ENCODE results near the gene HOXA5. TPM values are rescaled to one million over a fixed set of nuclear protein-coding genes. Genes with fewer than 3 reads are reported as not detected.

Gene HOXA5
- total and polyA plus RNA-seq, 10 of the 15 experiments (the other 5 are each of a cell fraction or from before 2014, with no cell fraction given): 0.05 to 0.13 TPM; not detected in 8

GRCh38 chr7:27154901-27155815, 11.7 kb upstream of the HOXA5 start:
- H2AFZ ChIP-seq (ENCODE audit: control insufficient read depth, low read depth, low read length): no peak overlapping the region
- H3K9me3 ChIP-seq (replicated peaks; ENCODE audit: control insufficient read depth, insufficient read depth, low read length): no peaks in the 10 kb centered on the region; the same call in 2 of the 3 replicates
- H3K79me2 ChIP-seq (ENCODE audit: control insufficient read depth, insufficient read depth, low read length): no peaks in the 10 kb centered on the region
- ChIA-PET POLR2A (no interaction called here), SMC1A (ENCODE audit: uncharacterized antibody, unreplicated experiment) (interaction anchor here (0.6 kb wide), 1 partner anchor 301 kb away, joined by 3 read pairs; no protein-coding TSS in a partner anchor), RAD21 (ENCODE audit: unreplicated experiment) (no interaction called here), CTCF (interaction anchor here (0.6 to 1.2 kb wide), 4 partner anchors 465 to 770 kb away, joined by 3 to 4 read pairs (median 3); no protein-coding TSS in a partner anchor)
- H3K4me3 ChIP-seq: no peak overlapping the region
- H3K4me1 ChIP-seq (ENCODE audit: control insufficient read depth, insufficient read depth, low read length): no peaks in the 10 kb centered on the region; the same call in 1 of the 2 replicates
- in situ Hi-C loops (cut with MboI): loop anchor here (5.0 to 25.0 kb wide), 3 partner anchors 788 to 1293 kb away; no protein-coding TSS in a partner anchor
- peaks cover 22 to 61% of the 10 kb centered on the region in 2 experiments for H3K27me3 ChIP-seq (replicated peaks in 1 of 2; ENCODE audit: control insufficient read depth in 2 of 2, insufficient read depth in 2 of 2, low read length in 1 of 2)
- TF ChIP-seq ZNF384 (IDR thresholded peaks at IDR 0.05; ENCODE audit: borderline replicate concordance, low read depth, low read length): no peak
- peak; percentile 68 for TF ChIP-seq SUZ12 (IDR thresholded peaks at IDR 0.05; ENCODE audit: unreplicated experiment)
- intact Hi-C loops (cut with micrococcal nuclease; ENCODE audit: unreplicated experiment): no loop called here
- 3% methylated on average over 48 of the region's 48 CpGs for WGBS (ENCODE audit: insufficient coverage, insufficient replicate concordance, low lambda C conversion rate, missing lambda C conversion rate)
- FAIRE-seq: no peak
- no peak overlapping the region for H3K4me2 ChIP-seq (ENCODE audit: control insufficient read depth, insufficient read depth)
- no peaks in the 10 kb centered on the region for H3K36me3 ChIP-seq (ENCODE audit: control insufficient read depth in 2 of 2, insufficient read depth in 2 of 2, low read length in 1 of 2)
- no peak for ATAC-seq
- no peak for DNase-seq (ENCODE audit: low read depth, low spot score)
- no peak overlapping the region for H3K27ac ChIP-seq (ENCODE audit: control insufficient read depth, insufficient read depth)
- H3K9ac ChIP-seq (ENCODE audit: control insufficient read depth, insufficient read depth, low read length): no peak overlapping the region
- BruUV-seq (replicated peaks): no TSS peak
- no peaks in the 10 kb centered on the region for H4K20me1 ChIP-seq (ENCODE audit: control insufficient read depth, insufficient read depth)

GRCh38 chr7:27154369-27154768, 10.9 kb upstream of the HOXA5 start:
- no peak overlapping the region for H3K4me2 ChIP-seq (ENCODE audit: control insufficient read depth, insufficient read depth)
- H3K4me3 ChIP-seq: no peak overlapping the region
- FAIRE-seq: no peak
- H4K20me1 ChIP-seq (ENCODE audit: control insufficient read depth, insufficient read depth): no peaks in the 10 kb centered on the region
- in situ Hi-C loops (cut with MboI) (loop anchor here (25.0 kb wide), 1 partner anchor 1067 kb away; no protein-coding TSS in a partner anchor), intact Hi-C loops (cut with micrococcal nuclease; ENCODE audit: unreplicated experiment) (no loop called here)
- ChIA-PET SMC1A (ENCODE audit: uncharacterized antibody, unreplicated experiment) (no interaction called here), RAD21 (ENCODE audit: unreplicated experiment) (no interaction called here), POLR2A (no interaction called here), CTCF (interaction anchor here (0.8 to 1.2 kb wide), 3 partner anchors 465 to 771 kb away, joined by 3 to 4 read pairs (median 3); no protein-coding TSS in a partner anchor)
- BruUV-seq (replicated peaks): no TSS peak
- H3K27me3 ChIP-seq (replicated peaks in 1 of 2; ENCODE audit: control insufficient read depth in 2 of 2, insufficient read depth in 2 of 2, low read length in 1 of 2): peaks cover 22 to 58% of the 10 kb centered on the region in 2 experiments
- no peaks in the 10 kb centered on the region for H3K36me3 ChIP-seq (ENCODE audit: control insufficient read depth in 2 of 2, insufficient read depth in 2 of 2, low read length in 1 of 2)
- H3K9me3 ChIP-seq (replicated peaks; ENCODE audit: control insufficient read depth, insufficient read depth, low read length): no peaks in the 10 kb centered on the region; the same call in 2 of the 3 replicates
- H3K79me2 ChIP-seq (ENCODE audit: control insufficient read depth, insufficient read depth, low read length): no peaks in the 10 kb centered on the region
- no peak for DNase-seq (ENCODE audit: low read depth, low spot score)
- H3K4me1 ChIP-seq (ENCODE audit: control insufficient read depth, insufficient read depth, low read length): no peaks in the 10 kb centered on the region; the same call in 1 of the 2 replicates
- WGBS (ENCODE audit: insufficient coverage, insufficient replicate concordance, low lambda C conversion rate, missing lambda C conversion rate): 69% methylated on average over 10 of the region's 10 CpGs
- no peak overlapping the region for H3K27ac ChIP-seq (ENCODE audit: control insufficient read depth, insufficient read depth)
- no peak overlapping the region for H3K9ac ChIP-seq (ENCODE audit: control insufficient read depth, insufficient read depth, low read length)
- ATAC-seq: no peak
- no peak overlapping the region for H2AFZ ChIP-seq (ENCODE audit: control insufficient read depth, low read depth, low read length)
- TF ChIP-seq BHLHE40 (IDR thresholded peaks at IDR 0.05; ENCODE audit: borderline replicate concordance in 1 of 2, low read depth in 2 of 2, low read length in 1 of 2) (no peak), EGR1 (IDR thresholded peaks at IDR 0.05; ENCODE audit: borderline replicate concordance in 1 of 2, low read depth in 2 of 2, low read length in 2 of 2) (no peak), NR2F1 (conservative IDR thresholded peaks at IDR 0.05) (no peak), CBX5 (IDR thresholded peaks at IDR 0.05; ENCODE audit: low read depth) (no peak), POU2F2 (IDR thresholded peaks at IDR 0.05; ENCODE audit: borderline replicate concordance, low read depth, low read length) (no peak), CUX1 (IDR thresholded peaks at IDR 0.05; ENCODE audit: insufficient replicate concordance, low read depth, low read length) (no peak)
